ENCODE measurements around the gene ATP11B.

DNA sequence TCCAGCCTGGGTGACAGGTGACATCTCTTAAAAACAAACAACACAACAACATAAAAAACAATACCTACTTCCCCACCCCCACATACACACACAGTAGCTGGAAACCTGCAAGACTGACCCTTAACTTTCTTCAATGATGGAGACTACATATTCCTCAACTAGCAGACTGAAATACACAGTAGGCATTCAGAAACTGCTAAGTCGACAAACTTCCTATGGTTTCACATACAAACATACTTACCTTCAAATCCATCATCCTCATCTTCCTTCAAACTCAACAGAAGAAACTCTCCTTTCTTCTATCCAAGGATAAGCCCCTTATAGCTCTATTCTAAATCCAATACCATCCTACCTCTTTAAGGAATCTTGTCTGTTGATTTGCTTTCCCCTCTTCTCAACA is 156.4 kb downstream of the ATP11B start:
- TF ChIP-seq, protein P1, sequence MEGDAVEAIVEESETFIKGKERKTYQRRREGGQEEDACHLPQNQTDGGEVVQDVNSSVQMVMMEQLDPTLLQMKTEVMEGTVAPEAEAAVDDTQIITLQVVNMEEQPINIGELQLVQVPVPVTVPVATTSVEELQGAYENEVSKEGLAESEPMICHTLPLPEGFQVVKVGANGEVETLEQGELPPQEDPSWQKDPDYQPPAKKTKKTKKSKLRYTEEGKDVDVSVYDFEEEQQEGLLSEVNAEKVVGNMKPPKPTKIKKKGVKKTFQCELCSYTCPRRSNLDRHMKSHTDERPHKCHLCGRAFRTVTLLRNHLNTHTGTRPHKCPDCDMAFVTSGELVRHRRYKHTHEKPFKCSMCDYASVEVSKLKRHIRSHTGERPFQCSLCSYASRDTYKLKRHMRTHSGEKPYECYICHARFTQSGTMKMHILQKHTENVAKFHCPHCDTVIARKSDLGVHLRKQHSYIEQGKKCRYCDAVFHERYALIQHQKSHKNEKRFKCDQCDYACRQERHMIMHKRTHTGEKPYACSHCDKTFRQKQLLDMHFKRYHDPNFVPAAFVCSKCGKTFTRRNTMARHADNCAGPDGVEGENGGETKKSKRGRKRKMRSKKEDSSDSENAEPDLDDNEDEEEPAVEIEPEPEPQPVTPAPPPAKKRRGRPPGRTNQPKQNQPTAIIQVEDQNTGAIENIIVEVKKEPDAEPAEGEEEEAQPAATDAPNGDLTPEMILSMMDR (IDR thresholded peaks at IDR 0.05): no peak
- TF ChIP-seq EZH2phosphoT487 (IDR thresholded peaks at IDR 0.05): no peak
- no peak for TF ChIP-seq EZH2 (IDR thresholded peaks at IDR 0.05)
